Activated naive CD4-positive, alpha-beta T cell treated with anti-CD3 and anti-CD28 coated beads, Interleukin-2, amount 10 ng/mL, durations not matched to agents 7 days and 5 days (primary cell): Measurements from ENCODE around the gene NCEH1.
A peak's percentile ranks its signal among the peaks of the same experiment; 100 is the strongest.
"Not testable (repeated sequence)": the region's sequence is repeated elsewhere in the genome, so short reads cannot be mapped to it uniquely, and the experiment has no call there.

Experiments used
- CTCF ChIA-PET: fragments of 350-600 bp; sonication (Branson Sonifier 250); formaldehyde crosslinking; loops from one replicate; lab custom pipeline; 2021; ENCODE audit warnings: antibody characterized with exemption; lab: Charles Lee
- DNase-seq: peaks from one replicate; pipeline ENCODE4 v3.0.0-alpha.2; 2020
- H3K27ac Mint-ChIP-seq: one replicate; pipeline ENCODE4 v1.8.0; 2021; ENCODE audit warnings: mild to moderate bottlenecking, moderate library complexity, mixed read lengths
- H3K27me3 Mint-ChIP-seq: one replicate; pipeline ENCODE4 v1.8.0; 2021; ENCODE audit warnings: mild to moderate bottlenecking, mixed read lengths
- H3K36me3 Mint-ChIP-seq: one replicate; pipeline ENCODE4 v1.8.0; 2021; ENCODE audit warnings: mixed read lengths
- H3K4me1 Mint-ChIP-seq: one replicate; pipeline ENCODE4 v1.8.0; 2021; ENCODE audit warnings: mixed read lengths
- H3K4me3 Mint-ChIP-seq: one replicate; pipeline ENCODE4 v1.8.0; 2021; ENCODE audit warnings: mild to moderate bottlenecking, moderate library complexity, mixed read lengths
- H3K9me3 Mint-ChIP-seq: one replicate; pipeline ENCODE4 v1.8.0; 2021; ENCODE audit warnings: mixed read lengths

Gene NCEH1

GRCh38 chr3:172679599-172679998 lies 31.3 kb downstream of the NCEH1 start:
- Mint-ChIP-seq H3K27me3 (no peaks in the 10 kb centered on the region), H3K36me3 (no peaks in the 10 kb centered on the region), H3K9me3 (no peaks in the 10 kb centered on the region), H3K4me1 (peaks cover 4% of the 10 kb centered on the region), H3K4me3 (no peak overlapping the region), H3K27ac (no peak overlapping the region)
- DNase-seq = no peak
- CTCF ChIA-PET = interaction anchor here (0.7 kb wide), 1 partner anchor 130 kb away, joined by 3 read pairs; no protein-coding TSS in a partner anchor

GRCh38 chr3:172678068-172678467 lies 32.8 kb downstream of the NCEH1 start:
- H3K4me1 Mint-ChIP-seq = peaks cover 7% of the 10 kb centered on the region
- H3K4me3 Mint-ChIP-seq = no peak overlapping the region
- H3K36me3 Mint-ChIP-seq = no peaks in the 10 kb centered on the region
- CTCF ChIA-PET = interaction anchor here (1.1 to 1.9 kb wide), 3 partner anchors 8 to 18 kb away, joined by 4 to 6 read pairs (median 5); no protein-coding TSS in a partner anchor
- no peaks in the 10 kb centered on the region for H3K27me3 Mint-ChIP-seq
- no peaks in the 10 kb centered on the region for H3K9me3 Mint-ChIP-seq
- DNase-seq = no peak
- no peak overlapping the region for H3K27ac Mint-ChIP-seq

DNA sequence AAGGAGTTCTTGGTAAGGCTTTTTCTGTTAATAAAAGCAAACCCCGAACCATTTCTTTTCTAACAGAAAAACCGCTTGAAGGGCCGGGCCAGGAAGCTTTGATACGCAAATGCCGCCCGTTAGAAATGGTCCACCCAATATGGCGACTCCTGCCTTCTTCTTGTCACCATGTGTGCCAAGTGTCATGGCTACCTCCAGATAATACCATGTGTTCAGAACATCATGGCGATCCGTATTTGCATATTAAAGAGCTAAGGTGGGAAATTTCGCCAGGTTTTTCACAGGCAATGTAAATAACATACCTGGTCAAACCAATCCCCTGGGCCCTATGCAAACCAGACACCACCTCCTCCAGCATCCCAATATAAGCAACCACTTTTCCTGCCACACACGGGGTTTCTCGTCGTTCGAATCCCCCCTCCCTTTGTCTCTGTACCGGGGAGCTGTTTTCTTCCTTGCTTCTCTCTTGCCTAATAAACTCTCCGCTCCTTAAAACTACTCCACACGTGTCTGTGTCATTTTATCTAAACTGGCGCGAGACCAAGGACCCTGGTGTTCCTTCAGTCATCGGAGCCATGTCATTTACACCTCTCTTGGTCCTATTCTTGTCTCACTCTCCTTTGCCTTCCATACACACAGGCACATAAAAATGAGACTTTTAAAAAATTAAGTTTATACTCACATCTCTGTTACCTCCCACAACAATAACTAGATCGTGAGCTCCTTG lies 34.5 kb downstream of the NCEH1 start:
- no peaks in the 10 kb centered on the region for H3K9me3 Mint-ChIP-seq

DNA sequence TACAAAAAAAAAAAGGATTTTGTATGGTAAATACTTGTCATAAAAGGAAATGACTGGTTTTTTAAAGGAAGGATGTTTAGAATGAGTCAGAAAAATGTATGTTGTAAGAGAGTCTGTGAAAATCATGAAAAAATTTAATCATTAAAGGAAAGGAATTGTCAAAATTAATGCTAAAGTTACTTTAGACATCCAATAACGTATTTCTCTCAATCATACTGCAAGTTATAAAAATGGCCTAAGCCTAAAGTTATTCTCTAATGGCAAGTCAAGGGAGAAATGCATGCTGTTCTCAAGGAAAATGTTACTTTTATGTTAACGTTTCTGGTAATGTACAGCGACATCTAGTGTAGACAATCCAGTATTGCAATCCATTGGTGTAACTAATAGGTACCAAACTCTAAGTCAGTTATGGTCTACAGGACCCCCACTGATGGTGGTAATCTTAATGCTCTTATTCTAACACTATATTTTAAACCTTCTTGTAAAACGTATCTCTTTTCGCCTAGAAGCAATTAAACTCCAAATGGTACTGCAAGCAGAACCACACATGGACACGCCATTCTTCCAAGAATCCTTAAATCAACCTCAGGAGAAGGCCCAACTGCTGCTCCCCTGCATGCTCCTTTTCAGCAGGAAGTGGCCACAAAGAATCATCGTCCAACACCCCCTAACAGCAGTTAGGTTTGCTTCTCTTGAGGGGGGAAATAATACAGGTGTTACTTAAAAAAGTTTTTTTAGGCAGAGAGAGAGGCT lies 35.2 kb downstream of the NCEH1 start:
- H3K4me3 Mint-ChIP-seq = no peak overlapping the region
- no peak overlapping the region for H3K27ac Mint-ChIP-seq
- H3K9me3 Mint-ChIP-seq = no peaks in the 10 kb centered on the region
- H3K36me3 Mint-ChIP-seq = no peaks in the 10 kb centered on the region
- DNase-seq = no peak
- H3K4me1 Mint-ChIP-seq = peaks cover 7% of the 10 kb centered on the region
- H3K27me3 Mint-ChIP-seq = no peaks in the 10 kb centered on the region
- CTCF ChIA-PET = interaction anchor here (1.2 to 5.6 kb wide), 4 partner anchors 15 to 343 kb away, joined by 3 to 58 read pairs (median 30); partner anchors contain the start of genes ECT2 and NCEH1

More for the DNA sequence above, 34.5 kb downstream of the NCEH1 start:
- Mint-ChIP-seq H3K4me1 (peaks cover 7% of the 10 kb centered on the region), H3K27ac (no peak overlapping the region), H3K27me3 (no peaks in the 10 kb centered on the region), H3K36me3 (no peaks in the 10 kb centered on the region), H3K4me3 (no peak overlapping the region)
- no peak for DNase-seq
- CTCF ChIA-PET = interaction anchor here (0.8 to 1.9 kb wide), 7 partner anchors 10 to 449 kb away, joined by 3 to 5 read pairs (median 4); partner anchors contain the start of gene NCEH1

DNA sequence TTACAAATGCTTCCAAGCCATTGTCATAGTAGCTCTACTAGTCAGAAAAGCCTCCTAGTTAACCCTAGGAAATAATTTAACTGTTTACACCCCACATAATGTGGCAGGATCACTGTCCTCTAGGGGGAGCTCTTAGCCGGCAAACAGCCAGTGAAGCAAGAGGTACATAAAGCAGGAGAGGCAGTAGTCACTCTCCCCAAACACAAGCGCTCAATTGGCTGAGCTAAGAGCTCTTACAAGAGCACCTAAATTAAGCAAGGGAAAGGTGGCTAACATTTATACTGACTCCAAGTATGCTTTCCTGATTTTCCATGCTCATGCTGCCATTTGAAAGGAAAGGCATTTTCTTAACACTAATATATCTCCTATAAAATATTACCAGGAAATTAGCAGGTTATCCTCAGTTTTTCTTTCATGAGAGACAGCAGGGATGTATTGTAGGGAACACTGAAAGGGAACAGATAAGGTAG lies 37.6 kb downstream of the NCEH1 start:
- DNase-seq = peak; percentile 78
- Mint-ChIP-seq H3K27ac (no peak overlapping the region), H3K4me1 (peaks cover 7% of the 10 kb centered on the region), H3K9me3 (no peaks in the 10 kb centered on the region), H3K4me3 (no peak overlapping the region), H3K36me3 (no peaks in the 10 kb centered on the region), H3K27me3 (no peaks in the 10 kb centered on the region)
- CTCF ChIA-PET = interaction anchor here (0.7 to 5.6 kb wide), 30 partner anchors 9 to 371 kb away, joined by 3 to 58 read pairs (median 4); partner anchors contain the start of genes ECT2 and NCEH1

DNA sequence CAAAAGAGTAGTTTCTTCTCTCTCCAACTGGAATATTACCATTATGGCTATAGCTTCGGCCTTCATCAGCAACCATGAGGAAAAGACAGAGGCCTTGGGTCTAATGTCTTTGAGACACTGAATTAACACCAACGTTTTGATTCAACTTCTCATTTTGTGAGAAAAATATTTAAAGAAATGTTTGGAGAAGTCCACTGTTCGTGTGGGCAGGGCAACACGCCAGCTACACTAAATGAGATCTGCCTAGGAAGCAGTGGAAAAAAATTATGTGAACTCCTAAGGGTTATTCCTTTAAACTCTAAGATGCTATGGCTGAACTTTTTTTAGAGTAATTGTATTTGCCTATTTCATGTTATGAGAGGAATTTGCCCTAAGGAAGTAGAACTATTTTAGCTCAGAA lies 41.8 kb downstream of the NCEH1 start:
- H3K27me3 Mint-ChIP-seq = peaks cover 11% of the 10 kb centered on the region
- H3K36me3 Mint-ChIP-seq = peaks cover 2% of the 10 kb centered on the region
- CTCF ChIA-PET = interaction anchor here (0.7 to 7.2 kb wide), 10 partner anchors 10 to 1055 kb away, joined by 3 to 115 read pairs (median 4); no protein-coding TSS in a partner anchor
- no peaks in the 10 kb centered on the region for H3K9me3 Mint-ChIP-seq
- no peak overlapping the region for H3K27ac Mint-ChIP-seq
- no peak overlapping the region for H3K4me3 Mint-ChIP-seq
- no peak for DNase-seq
- H3K4me1 Mint-ChIP-seq = peaks cover 26% of the 10 kb centered on the region

GRCh38 chr3:172666873-172667694 lies 43.8 kb downstream of the NCEH1 start:
- peak; percentile 87 for DNase-seq

GRCh38 chr3:172666181-172666872 lies 44.5 kb downstream of the NCEH1 start:
- H3K9me3 Mint-ChIP-seq = no peaks in the 10 kb centered on the region
- CTCF ChIA-PET = interaction anchor here (0.7 to 7.2 kb wide), 31 partner anchors 9 to 1503 kb away, joined by 3 to 115 read pairs (median 4); no protein-coding TSS in a partner anchor
- H3K27me3 Mint-ChIP-seq = peaks cover 11% of the 10 kb centered on the region
- no peak overlapping the region for H3K27ac Mint-ChIP-seq
- DNase-seq = peak; percentile 31
- H3K4me1 Mint-ChIP-seq = peaks cover 23% of the 10 kb centered on the region
- no peak overlapping the region for H3K4me3 Mint-ChIP-seq
- peaks cover 2% of the 10 kb centered on the region for H3K36me3 Mint-ChIP-seq

More at GRCh38 chr3:172666873-172667694, 43.8 kb downstream of the NCEH1 start:
- Mint-ChIP-seq H3K27me3 (peaks cover 11% of the 10 kb centered on the region), H3K4me1 (peaks cover 23% of the 10 kb centered on the region), H3K4me3 (no peak overlapping the region), H3K9me3 (no peaks in the 10 kb centered on the region), H3K27ac (no peak overlapping the region), H3K36me3 (peaks cover 2% of the 10 kb centered on the region)
- CTCF ChIA-PET = interaction anchor here (0.6 to 7.2 kb wide), 35 partner anchors 10 to 1504 kb away, joined by 3 to 115 read pairs (median 4); partner anchors contain the start of gene NCEH1

GRCh38 chr3:172665510-172665909 lies 45.4 kb downstream of the NCEH1 start:
- H3K9me3 Mint-ChIP-seq, H3K4me3 Mint-ChIP-seq, H3K36me3 Mint-ChIP-seq, H3K27ac Mint-ChIP-seq: not testable (repeated sequence)
- H3K4me1 Mint-ChIP-seq = peaks cover 26% of the 10 kb centered on the region
- CTCF ChIA-PET = interaction anchor here (1.1 to 7.2 kb wide), 14 partner anchors 8 to 843 kb away, joined by 3 to 115 read pairs (median 6); no protein-coding TSS in a partner anchor
- H3K27me3 Mint-ChIP-seq = peaks cover 11% of the 10 kb centered on the region
- peak; percentile 49 for DNase-seq

DNA sequence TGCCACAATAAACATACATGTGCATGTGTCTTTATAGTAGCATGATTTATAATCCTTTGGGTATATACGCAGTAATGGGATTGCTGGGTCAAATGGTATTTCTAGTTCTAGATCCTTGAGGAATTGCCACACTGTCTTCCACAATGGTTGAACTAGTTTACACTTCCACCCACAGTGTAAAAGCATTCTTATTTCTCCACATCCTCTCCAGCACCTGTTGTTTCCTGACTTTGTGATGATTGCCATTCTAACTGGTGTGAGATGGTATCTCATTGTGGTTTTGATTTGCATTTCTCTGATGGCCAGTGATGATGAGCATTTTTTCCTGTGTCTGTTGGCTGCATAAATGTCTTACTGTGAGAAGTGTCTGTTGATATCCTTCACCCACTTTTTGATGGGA lies 50.4 kb downstream of the NCEH1 start:
- H3K36me3 Mint-ChIP-seq, H3K9me3 Mint-ChIP-seq, H3K4me3 Mint-ChIP-seq, H3K27me3 Mint-ChIP-seq, H3K27ac Mint-ChIP-seq, CTCF ChIA-PET, DNase-seq: not testable (repeated sequence)
- peaks cover 15% of the 10 kb centered on the region for H3K4me1 Mint-ChIP-seq

DNA sequence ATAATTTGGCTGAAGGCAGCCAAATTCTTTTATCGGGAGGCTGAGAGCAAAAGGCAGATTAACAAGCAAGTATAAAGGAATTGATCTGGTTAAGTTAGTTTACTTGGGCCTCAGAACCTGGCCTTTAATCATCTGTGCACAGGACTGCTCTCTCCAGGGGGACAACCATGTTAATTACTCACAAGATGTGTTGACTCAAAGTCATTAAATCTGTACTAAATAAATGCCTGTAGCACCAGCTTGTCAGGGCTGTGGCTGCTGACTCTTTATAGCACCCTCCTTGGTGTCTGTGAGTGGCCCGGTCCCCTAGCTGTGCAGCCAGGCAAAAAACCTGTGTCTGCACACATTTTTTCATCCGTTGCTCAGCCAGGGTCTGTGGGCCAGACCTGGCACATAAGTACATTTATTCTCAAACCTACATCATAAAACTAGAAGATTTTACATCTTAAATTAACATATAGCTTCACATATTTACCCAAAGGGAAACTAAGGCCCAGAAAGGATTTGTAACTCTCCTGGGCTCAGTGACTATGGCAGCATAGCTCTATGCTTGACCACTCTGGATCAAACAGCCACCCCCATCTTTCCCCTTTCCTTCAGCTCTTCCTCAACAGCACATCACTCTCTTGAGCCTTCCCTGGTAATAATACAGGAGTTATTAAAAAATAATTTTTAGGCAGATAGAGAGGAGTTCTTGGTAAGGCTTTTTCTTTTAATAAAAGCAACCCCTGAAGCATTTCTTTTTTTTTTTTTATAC lies 51.4 kb downstream of the NCEH1 start:
- H3K36me3 Mint-ChIP-seq = no peaks in the 10 kb centered on the region
- peaks cover 2% of the 10 kb centered on the region for H3K27me3 Mint-ChIP-seq
- no peak for DNase-seq
- H3K27ac Mint-ChIP-seq = no peak overlapping the region
- H3K4me3 Mint-ChIP-seq = no peak overlapping the region
- H3K9me3 Mint-ChIP-seq = no peaks in the 10 kb centered on the region
- CTCF ChIA-PET = interaction anchor here (0.6 to 2.2 kb wide), 5 partner anchors 9 to 693 kb away, joined by 3 to 9 read pairs (median 6); no protein-coding TSS in a partner anchor
- peaks cover 6% of the 10 kb centered on the region for H3K4me1 Mint-ChIP-seq
